ENCODE measurements around the gene PLPP4. TPM values are rescaled to one million over a fixed set of nuclear protein-coding genes. Genes with fewer than 3 reads are reported as not detected.

PLPP4 gene
- total RNA-seq, 1 donor from 2014 or later, result not detected

DNA sequence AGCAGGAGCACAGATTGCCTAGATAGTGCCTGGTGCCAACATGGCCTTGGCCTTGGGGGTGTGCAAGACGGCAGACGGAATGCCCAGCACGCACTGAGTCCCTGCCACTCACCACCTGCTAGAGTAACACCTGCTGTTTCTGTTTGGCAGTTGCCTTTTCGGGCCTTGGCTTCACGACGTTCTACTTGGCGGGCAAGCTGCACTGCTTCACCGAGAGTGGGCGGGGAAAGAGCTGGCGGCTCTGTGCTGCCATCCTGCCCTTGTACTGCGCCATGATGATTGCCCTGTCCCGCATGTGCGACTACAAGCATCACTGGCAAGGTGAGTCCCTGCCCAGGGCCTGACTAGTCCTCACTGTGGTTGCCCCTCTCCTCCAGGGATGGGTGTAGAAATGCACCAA lies 118.0 kb downstream of the PLPP4 start:
- intact Hi-C loops (cut with micrococcal nuclease), result no loop called here

DNA sequence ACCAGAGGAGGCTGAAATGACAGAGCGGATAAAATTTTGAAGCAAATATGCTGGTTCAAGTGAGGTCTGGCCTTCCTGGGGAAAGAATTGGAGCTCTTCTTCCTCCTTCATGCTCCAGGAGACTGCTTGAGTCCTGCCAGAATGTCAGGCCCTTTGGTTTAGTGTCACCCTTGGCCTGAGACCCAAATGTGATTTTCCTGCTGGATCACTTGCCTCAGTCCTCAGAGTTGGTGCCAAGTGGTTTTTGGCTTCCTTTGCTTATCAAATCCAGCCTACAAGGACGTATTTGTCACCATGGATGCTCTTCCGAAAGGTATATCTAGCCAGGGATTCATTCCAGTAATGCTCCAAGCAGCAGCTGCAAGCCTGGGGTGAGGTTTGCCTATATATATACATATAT lies 118.4 kb downstream of the PLPP4 start:
- intact Hi-C loops (cut with micrococcal nuclease), result no loop called here

DNA sequence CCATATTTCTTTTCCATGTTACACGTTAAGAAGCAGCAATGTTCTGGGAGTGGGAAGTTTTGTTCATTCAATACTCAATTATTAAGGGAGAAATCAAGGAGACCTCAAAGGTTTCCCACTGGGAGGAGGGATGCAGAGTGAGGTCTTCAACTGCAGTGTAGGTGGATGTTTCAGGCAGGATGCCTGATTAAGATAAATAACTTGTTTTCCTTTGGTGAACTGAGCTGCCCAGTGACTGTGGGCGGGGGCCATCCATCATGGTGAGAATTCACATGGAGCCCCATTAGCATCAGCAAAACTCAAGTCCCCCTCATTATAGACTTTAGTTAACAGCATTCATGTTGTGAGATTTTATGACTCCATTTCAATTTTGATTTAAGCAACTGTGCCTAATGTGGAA lies 121.1 kb downstream of the PLPP4 start:
- intact Hi-C loops (cut with micrococcal nuclease), result no loop called here

DNA sequence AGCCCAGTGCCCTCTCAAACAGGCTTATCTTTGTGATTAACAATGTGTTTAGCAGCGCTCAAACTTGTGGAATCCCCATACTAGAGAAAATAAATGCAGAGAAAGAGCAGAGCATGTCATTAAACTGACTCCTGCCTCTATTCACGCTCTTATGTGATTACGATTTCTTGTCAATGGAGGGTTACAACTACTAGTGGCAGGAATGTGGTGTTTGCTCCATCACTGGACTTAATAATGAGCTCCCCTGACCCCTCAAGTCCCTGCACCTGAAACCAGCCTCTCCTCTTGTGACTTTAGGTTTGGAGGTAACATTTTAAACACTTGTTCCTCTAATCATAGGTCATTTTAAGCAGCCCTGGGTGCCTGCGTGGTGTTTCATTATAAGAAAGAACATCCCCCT lies 121.9 kb downstream of the PLPP4 start:
- intact Hi-C loops (cut with micrococcal nuclease), result no loop called here

DNA sequence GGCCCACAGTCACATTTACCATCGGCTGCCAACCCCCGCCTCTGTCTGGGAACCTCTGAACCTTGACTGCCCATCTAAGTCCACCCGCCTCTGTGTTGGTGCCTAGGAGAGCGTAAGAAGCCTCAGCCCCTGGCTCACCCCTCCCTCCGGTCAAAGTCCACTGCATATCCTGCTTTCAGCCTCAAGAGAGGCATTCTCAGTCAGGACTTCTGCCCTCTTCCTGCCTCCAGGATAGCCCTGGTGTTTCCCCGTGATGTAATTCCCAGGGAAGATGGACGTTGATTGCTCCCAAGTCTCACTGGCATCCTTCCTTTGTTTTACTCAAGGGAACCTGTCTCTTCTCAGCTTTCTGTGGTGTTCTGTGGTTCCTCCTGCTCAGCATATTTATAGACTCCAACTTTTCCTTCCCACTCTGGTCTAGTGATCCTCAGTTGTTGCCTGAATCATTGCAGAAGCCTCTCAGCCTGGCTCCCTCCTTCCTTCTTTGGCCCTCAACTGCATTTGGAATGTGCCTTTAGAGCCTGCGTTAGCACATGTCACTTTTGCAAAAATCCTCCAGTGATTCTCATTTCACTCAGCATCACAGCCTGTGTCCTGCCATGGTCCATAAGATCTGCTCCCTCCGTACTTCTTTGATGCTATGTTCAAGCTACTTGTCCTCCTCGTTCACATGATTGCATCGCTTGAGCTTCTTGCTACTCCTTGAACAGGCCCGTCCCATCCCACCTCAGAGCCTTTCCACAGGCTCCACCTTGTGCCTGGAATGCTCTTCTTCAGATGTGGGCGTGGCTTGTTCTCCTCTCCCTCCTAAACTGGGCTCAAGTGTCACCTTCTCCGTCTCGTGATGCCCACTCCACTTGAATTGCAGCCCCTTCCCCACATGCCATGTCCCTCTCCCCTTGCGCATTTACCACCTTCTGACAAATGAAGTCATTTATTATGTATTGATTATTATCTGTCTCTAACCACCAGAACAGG lies 124.2 kb downstream of the PLPP4 start:
- intact Hi-C loops (cut with micrococcal nuclease), result no loop called here

DNA sequence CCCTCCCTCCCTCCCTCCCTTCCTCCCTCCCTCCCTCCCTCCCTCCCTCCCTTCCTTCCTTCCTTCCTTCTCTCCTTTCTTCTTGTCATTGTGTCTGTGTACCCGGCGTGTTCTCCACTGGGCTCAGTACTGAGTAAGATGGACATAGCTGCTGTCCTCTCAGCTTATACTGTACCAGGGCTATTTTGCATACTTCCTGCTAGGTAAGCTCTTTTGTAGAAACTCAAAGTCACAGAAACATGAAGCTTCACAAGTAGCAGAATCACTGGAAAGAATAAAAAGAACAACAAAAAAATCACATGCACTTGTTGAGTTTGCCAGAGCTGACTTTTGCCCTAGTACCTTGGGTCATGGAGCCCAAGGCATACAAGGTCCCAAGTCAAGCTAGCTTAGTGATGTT lies 125.7 kb downstream of the PLPP4 start:
- intact Hi-C loops (cut with micrococcal nuclease), result no loop called here

- intact Hi-C loops (cut with micrococcal nuclease), result no loop called here
These were observed 126.5 kb downstream of the PLPP4 start for GRCh38 chr10:120583424-120584108.

GRCh38 chr10:120584786-120585185 lies 127.8 kb downstream of the PLPP4 start:
- intact Hi-C loops (cut with micrococcal nuclease), result no loop called here

GRCh38 chr10:120586471-120586872 lies 129.4 kb downstream of the PLPP4 start:
- intact Hi-C loops (cut with micrococcal nuclease), result no loop called here

GRCh38 chr10:120587061-120587460 lies 130.0 kb downstream of the PLPP4 start:
- intact Hi-C loops (cut with micrococcal nuclease), result no loop called here

DNA sequence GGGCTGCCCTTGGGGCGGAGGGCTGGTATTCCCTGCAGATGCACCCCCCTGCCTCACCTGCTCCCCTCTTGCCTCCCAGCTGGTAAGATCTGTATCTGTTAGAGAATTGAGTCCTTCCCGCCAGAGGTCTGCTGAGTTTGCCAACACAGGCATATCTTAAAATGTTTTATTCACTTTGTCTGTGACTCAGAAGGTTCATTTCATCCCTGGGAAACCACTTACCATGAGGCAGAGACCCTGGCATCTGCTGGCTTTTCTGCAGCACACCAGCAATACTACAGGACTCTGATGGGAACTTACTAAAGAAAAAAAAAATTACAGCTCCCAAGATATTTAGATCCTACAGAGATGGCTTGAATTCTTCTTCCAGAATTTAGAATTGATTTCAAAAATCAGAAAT lies 131.3 kb downstream of the PLPP4 start:
- intact Hi-C loops (cut with micrococcal nuclease), result no loop called here

GRCh38 chr10:120593693-120594092 lies 136.7 kb downstream of the PLPP4 start:
- intact Hi-C loops (cut with micrococcal nuclease), result no loop called here

- intact Hi-C loops (cut with micrococcal nuclease), result no loop called here
These were observed 140.9 kb downstream of the PLPP4 start for GRCh38 chr10:120597902-120598301.

- intact Hi-C loops (cut with micrococcal nuclease), result no loop called here
These were observed 141.4 kb downstream of the PLPP4 start for GRCh38 chr10:120598386-120598785.

GRCh38 chr10:120599200-120599724 lies 142.2 kb downstream of the PLPP4 start:
- intact Hi-C loops (cut with micrococcal nuclease), result no loop called here

- intact Hi-C loops (cut with micrococcal nuclease), result no loop called here
These were observed 144.0 kb downstream of the PLPP4 start for GRCh38 chr10:120600871-120601649.

GRCh38 chr10:120601999-120602398 lies 145.0 kb downstream of the PLPP4 start:
- intact Hi-C loops (cut with micrococcal nuclease), result no loop called here

- intact Hi-C loops (cut with micrococcal nuclease), result no loop called here
These were observed 148.4 kb downstream of the PLPP4 start for GRCh38 chr10:120605410-120605809.

GRCh38 chr10:120606051-120606764 lies 149.2 kb downstream of the PLPP4 start:
- intact Hi-C loops (cut with micrococcal nuclease), result no loop called here

GRCh38 chr10:120607016-120607709 lies 150.1 kb downstream of the PLPP4 start:
- intact Hi-C loops (cut with micrococcal nuclease), result no loop called here
